OCI-LY7 (cell line): ENCODE measurements around the gene FAM241B. TPM values are rescaled to one million over a fixed set of nuclear protein-coding genes. Genes with fewer than 3 reads are reported as not detected.

Source experiments
- BruUV-seq: library from RNA; stranded (reverse); fragments of 400-500 nt; replicated peaks from 2 replicates; lab custom pipeline; 2021; lab: Mats Ljungman, UMichigan
- CTCF ChIA-PET: fragments of 300-600 bp; sonication (Branson Sonifier 250); formaldehyde crosslinking; loops from one replicate; lab custom pipeline; 2022; ENCODE audit warnings: antibody characterized with exemption; ENCODE audit not compliant: unreplicated experiment; lab: Charles Lee
- POLR2A ChIA-PET: fragments of 300-600 bp; sonication (Branson Sonifier 250); formaldehyde crosslinking; loops from one replicate; lab custom pipeline; 2022; ENCODE audit warnings: antibody characterized with exemption; lab: Charles Lee
- DNase-seq: peaks from one replicate; pipeline ENCODE4 v3.0.0-alpha.2; 2015; ENCODE audit warnings: low spot score
- H2AFZ ChIP-seq: fragments of 200-600 bp; sonication (generic), shearing (Covaris generic); 2 replicates; pipeline ENCODE4 v1.6.1; 2014; ENCODE audit warnings: mild to moderate bottlenecking, antibody characterized with exemption, low read length, moderate library complexity
- H3K27ac ChIP-seq: fragments of 200-600 bp; sonication (generic); 2 replicates; pipeline ENCODE4 v1.5.1; 2014; ENCODE audit warnings: mixed run types, low read depth, mild to moderate bottlenecking, moderate library complexity, low read length, inconsistent platforms; ENCODE audit not compliant: poor library complexity, severe bottlenecking
- H3K36me3 ChIP-seq: fragments of 200-600 bp; sonication (generic); 2 replicates; pipeline ENCODE4 v1.6.1; 2014; ENCODE audit warnings: mild to moderate bottlenecking, antibody characterized with exemption, low read length, moderate library complexity, mixed read lengths; ENCODE audit not compliant: insufficient read depth
- H3K4me1 ChIP-seq: fragments of 200-600 bp; sonication (generic); 2 replicates; pipeline ENCODE4 v1.5.1; 2014; ENCODE audit warnings: mild to moderate bottlenecking, low read length; ENCODE audit not compliant: insufficient read depth, poor library complexity, severe bottlenecking
- H3K4me2 ChIP-seq: fragments of 200-600 bp; sonication (generic); 2 replicates; pipeline ENCODE4 v1.6.1; 2014; ENCODE audit warnings: mild to moderate bottlenecking, low read length
- H3K4me3 ChIP-seq: fragments of 200-600 bp; sonication (generic); 2 replicates; pipeline ENCODE4 v1.5.1; 2014; ENCODE audit warnings: mild to moderate bottlenecking, low read depth, low read length; ENCODE audit not compliant: poor library complexity, severe bottlenecking
- H3K79me2 ChIP-seq: fragments of 200-600 bp; sonication (generic); 2 replicates; pipeline ENCODE4 v1.6.1; 2016; ENCODE audit warnings: low read depth, mild to moderate bottlenecking, low read length, moderate library complexity, mixed read lengths; ENCODE audit not compliant: insufficient read depth
- H3K9me2 ChIP-seq: fragments of 200-600 bp; sonication (generic); 2 replicates; pipeline ENCODE4 v1.6.1; 2016; ENCODE audit warnings: mild to moderate bottlenecking, low read length, mixed read lengths; ENCODE audit not compliant: insufficient read depth
- H3K9me3 ChIP-seq: fragments of 200-600 bp; sonication (generic); 2 replicates; pipeline ENCODE4 v1.6.1; 2014; ENCODE audit warnings: mild to moderate bottlenecking, mixed run types, low read length, mixed read lengths
- H4K20me1 ChIP-seq: fragments of 200-600 bp; sonication (generic); 2 replicates; pipeline ENCODE4 v1.6.1; 2014; ENCODE audit warnings: mild to moderate bottlenecking, antibody characterized with exemption, low read length, moderate library complexity, mixed read lengths; ENCODE audit not compliant: insufficient read depth
- EZH2phosphoT487 ChIP-seq: fragments of 200-600 bp; sonication (generic); IDR thresholded peaks from 2 replicates; pipeline ENCODE4 v1.6.1; 2018; ENCODE audit warnings: low read depth, borderline replicate concordance, mild to moderate bottlenecking, mixed run types, antibody characterized with exemption, low read length, moderate library complexity, mixed read lengths
- intact Hi-C: fragments of 100-400 bp; cut with micrococcal nuclease; formaldehyde crosslinking; loops from one replicate; pipeline ENCODE4 v1.10.0; 2022; ENCODE audit not compliant: unreplicated experiment
- total RNA-seq, 2 experiments: library from RNA; depleted of rRNA in 1 of 2; stranded (reverse); fragments of >200 nt in 1 of 2; shearing (Covaris generic) in 1 of 2; gene quantifications; 2 replicates each; pipeline ENCODE4 v1.2.3, GENCODE V29; 2014 to 2022
- TF ChIP-seq, protein P1 (sequence below): fragments of 200-600 bp; sonication (generic); conservative IDR thresholded peaks from 2 replicates; pipeline ENCODE4 v1.5.1; 2014; ENCODE audit warnings: mild to moderate bottlenecking, antibody characterized with exemption, low read length, moderate library complexity, mixed read lengths

The FAM241B gene
- total RNA-seq, 2 experiments from 2014 or later = not detected

DNA sequence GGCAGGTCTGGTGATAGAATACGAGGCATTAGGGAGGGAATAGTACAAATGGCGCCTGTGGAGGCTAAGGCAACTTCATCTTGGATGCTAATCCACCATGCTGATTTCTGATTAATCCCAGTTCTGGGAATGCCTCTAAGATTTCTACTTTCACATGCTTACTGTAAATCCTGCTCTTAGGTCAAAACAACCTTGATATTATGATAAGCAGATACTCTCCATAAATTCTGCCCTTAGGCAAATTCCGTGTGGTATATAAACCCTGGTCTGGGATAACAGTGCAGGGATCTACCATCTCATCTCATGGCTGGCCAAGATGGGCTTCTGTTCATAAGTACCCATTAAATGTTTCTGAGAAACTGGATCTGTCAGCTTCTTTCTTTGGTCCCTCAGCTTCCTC, 45.4 kb upstream of the FAM241B start:
- Histone ChIP-seq H3K9me2 (no peaks in the 10 kb centered on the region), H3K4me1 (no peaks in the 10 kb centered on the region), H3K4me2 (no peak overlapping the region), H3K79me2 (no peaks in the 10 kb centered on the region), H2AFZ (no peak overlapping the region), H4K20me1 (no peaks in the 10 kb centered on the region), H3K4me3 (no peak overlapping the region), H3K9me3 (no peaks in the 10 kb centered on the region), H3K27ac (no peak overlapping the region), H3K36me3 (no peaks in the 10 kb centered on the region)
- TF ChIP-seq EZH2phosphoT487 = no peak
- TF ChIP-seq, protein P1, sequence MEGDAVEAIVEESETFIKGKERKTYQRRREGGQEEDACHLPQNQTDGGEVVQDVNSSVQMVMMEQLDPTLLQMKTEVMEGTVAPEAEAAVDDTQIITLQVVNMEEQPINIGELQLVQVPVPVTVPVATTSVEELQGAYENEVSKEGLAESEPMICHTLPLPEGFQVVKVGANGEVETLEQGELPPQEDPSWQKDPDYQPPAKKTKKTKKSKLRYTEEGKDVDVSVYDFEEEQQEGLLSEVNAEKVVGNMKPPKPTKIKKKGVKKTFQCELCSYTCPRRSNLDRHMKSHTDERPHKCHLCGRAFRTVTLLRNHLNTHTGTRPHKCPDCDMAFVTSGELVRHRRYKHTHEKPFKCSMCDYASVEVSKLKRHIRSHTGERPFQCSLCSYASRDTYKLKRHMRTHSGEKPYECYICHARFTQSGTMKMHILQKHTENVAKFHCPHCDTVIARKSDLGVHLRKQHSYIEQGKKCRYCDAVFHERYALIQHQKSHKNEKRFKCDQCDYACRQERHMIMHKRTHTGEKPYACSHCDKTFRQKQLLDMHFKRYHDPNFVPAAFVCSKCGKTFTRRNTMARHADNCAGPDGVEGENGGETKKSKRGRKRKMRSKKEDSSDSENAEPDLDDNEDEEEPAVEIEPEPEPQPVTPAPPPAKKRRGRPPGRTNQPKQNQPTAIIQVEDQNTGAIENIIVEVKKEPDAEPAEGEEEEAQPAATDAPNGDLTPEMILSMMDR = no peak
- DNase-seq = no peak
- ChIA-PET POLR2A (interaction anchor here (0.5 kb wide), 1 partner anchor 38 kb away, joined by 3 read pairs; no protein-coding TSS in a partner anchor), CTCF (no interaction called here)
- intact Hi-C loops = no loop called here
- no TSS peak for BruUV-seq

DNA sequence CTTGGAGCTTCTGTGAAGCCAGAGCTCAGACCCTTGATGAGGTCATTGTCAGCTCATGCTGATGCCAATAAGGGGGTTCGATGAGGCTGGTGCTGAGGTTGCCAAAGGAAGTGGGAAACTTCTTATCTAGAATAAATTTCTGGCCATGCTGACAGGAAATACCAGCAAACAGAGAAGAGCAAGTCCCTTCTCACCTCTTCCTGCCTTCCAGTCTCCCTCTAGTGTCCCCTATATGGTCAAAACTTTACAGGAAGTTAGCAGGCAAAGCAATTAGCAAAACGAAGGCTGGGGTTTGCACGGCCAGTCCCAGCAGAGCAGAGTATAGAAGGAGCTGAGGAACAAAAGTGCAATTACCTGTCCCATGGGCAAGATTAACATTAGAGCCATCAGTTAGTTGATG, 41.7 kb upstream of the FAM241B start:
- Histone ChIP-seq H4K20me1 (no peaks in the 10 kb centered on the region), H3K4me1 (no peaks in the 10 kb centered on the region), H2AFZ (no peak overlapping the region), H3K36me3 (no peaks in the 10 kb centered on the region), H3K9me2 (no peaks in the 10 kb centered on the region), H3K27ac (no peak overlapping the region), H3K4me3 (no peak overlapping the region), H3K4me2 (no peak overlapping the region), H3K9me3 (no peaks in the 10 kb centered on the region), H3K79me2 (no peaks in the 10 kb centered on the region)
- no TSS peak for BruUV-seq
- intact Hi-C loops = no loop called here
- ChIA-PET CTCF (no interaction called here), POLR2A (interaction anchor here (0.6 kb wide), 1 partner anchor 330 kb away, joined by 7 read pairs; no protein-coding TSS in a partner anchor)
- TF ChIP-seq, protein P1 = no peak
- no peak for TF ChIP-seq EZH2phosphoT487
- no peak for DNase-seq

DNA sequence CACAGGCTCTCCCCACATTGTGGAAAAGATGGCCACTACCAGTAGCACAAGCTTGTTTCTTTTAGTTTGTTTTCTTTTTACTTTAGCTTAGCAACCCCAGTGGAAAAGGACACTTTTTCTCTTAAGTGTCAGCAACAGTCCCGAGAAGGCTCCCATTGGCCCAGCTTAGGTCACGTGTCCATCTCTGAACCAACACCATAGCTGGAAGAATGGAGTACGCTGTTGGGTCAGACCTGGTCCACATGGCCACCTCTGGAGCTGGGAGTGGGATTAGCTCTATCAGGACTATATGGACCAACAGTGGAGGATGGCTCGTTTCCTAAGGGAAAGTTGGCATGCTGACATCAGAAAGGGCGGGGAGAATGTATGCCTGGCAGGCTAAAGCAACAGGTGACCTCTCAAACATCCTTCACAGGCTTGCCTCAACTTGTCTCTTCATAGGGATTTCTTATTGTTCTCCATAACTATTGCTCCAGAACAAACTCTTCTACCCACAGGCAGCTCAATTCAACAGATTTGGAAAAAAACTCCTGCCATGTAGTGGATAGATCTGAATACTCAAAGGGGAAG, 29.2 kb upstream of the FAM241B start:
- ChIA-PET POLR2A (interaction anchor here (0.6 kb wide), 1 partner anchor 80 kb away, joined by 3 read pairs; no protein-coding TSS in a partner anchor), CTCF (no interaction called here)
- no peaks in the 10 kb centered on the region for H4K20me1 ChIP-seq
- no peak for DNase-seq
- no peaks in the 10 kb centered on the region for H3K36me3 ChIP-seq
- H3K4me3 ChIP-seq = no peak overlapping the region
- H3K9me2 ChIP-seq = no peaks in the 10 kb centered on the region
- no peaks in the 10 kb centered on the region for H3K4me1 ChIP-seq
- no peak for TF ChIP-seq EZH2phosphoT487
- H3K27ac ChIP-seq = no peak overlapping the region
- H3K79me2 ChIP-seq = no peaks in the 10 kb centered on the region
- no peak overlapping the region for H3K4me2 ChIP-seq
- intact Hi-C loops = no loop called here
- no peaks in the 10 kb centered on the region for H3K9me3 ChIP-seq
- BruUV-seq = no TSS peak
- H2AFZ ChIP-seq = no peak overlapping the region
